Measurements from ENCODE around the gene GID4. TPM values are rescaled to one million over a fixed set of nuclear protein-coding genes. Genes with fewer than 3 reads are reported as not detected.

GID4 gene
- total RNA-seq, 5 donors from 2014 or later (not counting 1 experiment from before 2014, with no cell fraction given) = 7.9 to 12.3 (median 10.0) TPM

- H3K36me3 ChIP-seq (ENCODE audit: control insufficient read depth in 2 of 2, extremely low read depth in 1 of 2, insufficient read depth in 1 of 2, low read length in 1 of 2) = peaks cover 0 to 2% of the 10 kb centered on the region in 2 donors
- ChIA-PET POLR2A (interaction anchor here in 1 of 2 donors (0.6 kb wide), 1 partner anchor 148 kb away, joined by 3 read pairs; no protein-coding TSS in a partner anchor), CTCF (no interaction called here)
- no peaks in the 10 kb centered on the region for H3K27me3 ChIP-seq (replicated peaks in 1 of 2; ENCODE audit: control insufficient read depth in 2 of 2, extremely low read depth in 1 of 2, insufficient read depth in 2 of 2, low read length in 1 of 2)
- peaks cover 4% of the 10 kb centered on the region for H3K36me3 Mint-ChIP-seq
- peak overlapping the region; percentile 75 to 95 for H3K27ac Mint-ChIP-seq
- peak in 5 of 35 experiments; percentile 7 to 44 (median 22) for DNase-seq
- peak overlapping the region; percentile 67 to 91 for H3K4me3 ChIP-seq (ENCODE audit: control insufficient read depth in 1 of 2, extremely low read depth in 1 of 2, low read length in 1 of 2)
- no peaks in the 10 kb centered on the region for H3K27me3 Mint-ChIP-seq
- no peaks in the 10 kb centered on the region for H3K9me3 ChIP-seq
- peak; percentile 45 to 63 (median 52) for ATAC-seq (replicated peaks in 1 of 4)
- H3K9me3 Mint-ChIP-seq = no peaks in the 10 kb centered on the region
- no peak overlapping the region for H3K27ac ChIP-seq (ENCODE audit: low read length)
- peaks cover 45 to 59% (median 57%) of the 10 kb centered on the region in 3 donors for H3K4me1 Mint-ChIP-seq
- H3K4me3 Mint-ChIP-seq = peak overlapping the region; percentile 91 to 98 (median 92)
- 1% methylated on average over 56 of the region's 81 CpGs for WGBS (ENCODE audit: insufficient coverage)
- H3K4me1 ChIP-seq (ENCODE audit: control insufficient read depth in 1 of 2, extremely low read depth in 1 of 2, insufficient read depth in 2 of 2, low read length in 2 of 2) = peaks cover 13 to 36% of the 10 kb centered on the region in 2 experiments
These were observed 490 bp downstream of the GID4 start for GRCh38 chr17:18039535-18040260.

GRCh38 chr17:18040261-18040858 lies 1.2 kb downstream of the GID4 start:
- peaks cover 5% of the 10 kb centered on the region for H3K36me3 Mint-ChIP-seq
- peaks cover 0 to 2% of the 10 kb centered on the region in 2 donors for H3K36me3 ChIP-seq (ENCODE audit: control insufficient read depth in 2 of 2, extremely low read depth in 1 of 2, insufficient read depth in 1 of 2, low read length in 1 of 2)
- H3K27me3 Mint-ChIP-seq = no peaks in the 10 kb centered on the region
- DNase-seq (peak in 2 of 35 experiments; percentile 4 to 11), ATAC-seq (replicated peaks in 1 of 4) (no peak)
- H3K4me1 ChIP-seq (ENCODE audit: control insufficient read depth in 1 of 2, extremely low read depth in 1 of 2, insufficient read depth in 2 of 2, low read length in 2 of 2) = peaks cover 13 to 36% of the 10 kb centered on the region in 2 experiments
- H3K4me3 Mint-ChIP-seq = peak overlapping the region; percentile 88 to 91 (median 91)
- ChIA-PET CTCF (no interaction called here), POLR2A (interaction anchor here in 1 of 2 donors (0.6 kb wide), 2 partner anchors 71 to 149 kb away, joined by 3 to 4 read pairs; no protein-coding TSS in a partner anchor)
- no peaks in the 10 kb centered on the region for H3K27me3 ChIP-seq (replicated peaks in 1 of 2; ENCODE audit: control insufficient read depth in 2 of 2, extremely low read depth in 1 of 2, insufficient read depth in 2 of 2, low read length in 1 of 2)
- H3K9me3 ChIP-seq = no peaks in the 10 kb centered on the region
- no peak overlapping the region for H3K27ac ChIP-seq (ENCODE audit: low read length)
- H3K4me1 Mint-ChIP-seq = peaks cover 45 to 59% (median 57%) of the 10 kb centered on the region in 3 donors
- H3K27ac Mint-ChIP-seq = peak overlapping the region; percentile 75 to 81
- WGBS (ENCODE audit: insufficient coverage) = 68% methylated on average over 6 of the region's 6 CpGs
- peak overlapping the region; percentile 67 to 91 for H3K4me3 ChIP-seq (ENCODE audit: control insufficient read depth in 1 of 2, extremely low read depth in 1 of 2, low read length in 1 of 2)
- H3K9me3 Mint-ChIP-seq = no peaks in the 10 kb centered on the region

GRCh38 chr17:18041776-18042175 lies 2.6 kb downstream of the GID4 start:
- no CpG with 5 or more reads among the region's 1 CpG for WGBS (ENCODE audit: insufficient coverage)
- Mint-ChIP-seq H3K9me3 (no peaks in the 10 kb centered on the region), H3K27ac (no peak overlapping the region), H3K4me3 (peak overlapping the region; percentile 88 to 91 (median 91)), H3K36me3 (peaks cover 5% of the 10 kb centered on the region), H3K4me1 (peaks cover 45 to 55% (median 54%) of the 10 kb centered on the region in 3 donors), H3K27me3 (no peaks in the 10 kb centered on the region)
- CTCF ChIA-PET = no interaction called here
- POLR2A ChIA-PET = interaction anchor here in 1 of 2 donors (0.6 kb wide), 1 partner anchor 358 kb away, joined by 3 read pairs; no protein-coding TSS in a partner anchor
- Histone ChIP-seq H3K4me3 (ENCODE audit: control insufficient read depth in 1 of 2, extremely low read depth in 1 of 2, low read length in 1 of 2) (no peak overlapping the region), H3K27ac (ENCODE audit: low read length) (no peak overlapping the region), H3K4me1 (ENCODE audit: control insufficient read depth in 1 of 2, extremely low read depth in 1 of 2, insufficient read depth in 2 of 2, low read length in 2 of 2) (peaks cover 13 to 36% of the 10 kb centered on the region in 2 experiments), H3K27me3 (replicated peaks in 1 of 2; ENCODE audit: control insufficient read depth in 2 of 2, extremely low read depth in 1 of 2, insufficient read depth in 2 of 2, low read length in 1 of 2) (no peaks in the 10 kb centered on the region), H3K36me3 (ENCODE audit: control insufficient read depth in 2 of 2, extremely low read depth in 1 of 2, insufficient read depth in 1 of 2, low read length in 1 of 2) (peaks cover 0 to 9% of the 10 kb centered on the region in 2 donors), H3K9me3 (no peaks in the 10 kb centered on the region)
- no peak for DNase-seq
- ATAC-seq (replicated peaks in 1 of 4) = no peak

- no peaks in the 10 kb centered on the region for H3K9me3 ChIP-seq
- ChIA-PET CTCF (no interaction called here), POLR2A (no interaction called here)
- ATAC-seq (replicated peaks in 1 of 4) = no peak
- Mint-ChIP-seq H3K27me3 (no peaks in the 10 kb centered on the region), H3K27ac (no peak overlapping the region), H3K36me3 (peaks cover 12% of the 10 kb centered on the region), H3K4me1 (peaks cover 35 to 45% (median 44%) of the 10 kb centered on the region in 3 donors), H3K9me3 (no peaks in the 10 kb centered on the region), H3K4me3 (no peak overlapping the region)
- no peak overlapping the region for H3K4me3 ChIP-seq (ENCODE audit: control insufficient read depth in 1 of 2, extremely low read depth in 1 of 2, low read length in 1 of 2)
- DNase-seq = no peak
- H3K27ac ChIP-seq (ENCODE audit: low read length) = no peak overlapping the region
- WGBS (ENCODE audit: insufficient coverage) = 97% methylated on average over 4 of the region's 8 CpGs
- H3K27me3 ChIP-seq (replicated peaks in 1 of 2; ENCODE audit: control insufficient read depth in 2 of 2, extremely low read depth in 1 of 2, insufficient read depth in 2 of 2, low read length in 1 of 2) = no peaks in the 10 kb centered on the region
- H3K36me3 ChIP-seq (ENCODE audit: control insufficient read depth in 2 of 2, extremely low read depth in 1 of 2, insufficient read depth in 1 of 2, low read length in 1 of 2) = peaks cover 0 to 18% of the 10 kb centered on the region in 2 donors
- peaks cover 10 to 26% of the 10 kb centered on the region in 2 experiments for H3K4me1 ChIP-seq (ENCODE audit: control insufficient read depth in 1 of 2, extremely low read depth in 1 of 2, insufficient read depth in 2 of 2, low read length in 2 of 2)
These were observed 3.8 kb downstream of the GID4 start for GRCh38 chr17:18042983-18043382.

GRCh38 chr17:18043491-18043890 lies 4.3 kb downstream of the GID4 start:
- no peaks in the 10 kb centered on the region for H3K27me3 ChIP-seq (replicated peaks in 1 of 2; ENCODE audit: control insufficient read depth in 2 of 2, extremely low read depth in 1 of 2, insufficient read depth in 2 of 2, low read length in 1 of 2)
- peaks cover 6 to 21% of the 10 kb centered on the region in 2 experiments for H3K4me1 ChIP-seq (ENCODE audit: control insufficient read depth in 1 of 2, extremely low read depth in 1 of 2, insufficient read depth in 2 of 2, low read length in 2 of 2)
- Mint-ChIP-seq H3K4me3 (no peak overlapping the region), H3K36me3 (peaks cover 12% of the 10 kb centered on the region), H3K9me3 (no peaks in the 10 kb centered on the region), H3K27me3 (no peaks in the 10 kb centered on the region), H3K4me1 (peaks cover 31 to 40% (median 40%) of the 10 kb centered on the region in 3 donors), H3K27ac (no peak overlapping the region)
- H3K27ac ChIP-seq (ENCODE audit: low read length) = no peak overlapping the region
- H3K9me3 ChIP-seq = no peaks in the 10 kb centered on the region
- ATAC-seq (replicated peaks in 1 of 4) (no peak), DNase-seq (peak in 1 of 35 experiments; percentile 35)
- CTCF ChIA-PET = no interaction called here
- POLR2A ChIA-PET = no interaction called here
- H3K36me3 ChIP-seq (ENCODE audit: control insufficient read depth in 2 of 2, extremely low read depth in 1 of 2, insufficient read depth in 1 of 2, low read length in 1 of 2) = peaks cover 0 to 18% of the 10 kb centered on the region in 2 donors
- no peak overlapping the region for H3K4me3 ChIP-seq (ENCODE audit: control insufficient read depth in 1 of 2, extremely low read depth in 1 of 2, low read length in 1 of 2)
- 80% methylated on average over 1 of the region's 1 CpG for WGBS (ENCODE audit: insufficient coverage)

- H3K4me3 Mint-ChIP-seq = no peak overlapping the region
- H3K4me1 Mint-ChIP-seq = peaks cover 31 to 33% (median 33%) of the 10 kb centered on the region in 3 donors
- DNase-seq (no peak), ATAC-seq (replicated peaks in 1 of 4) (no peak)
- no peak overlapping the region for H3K27ac Mint-ChIP-seq
- Histone ChIP-seq H3K27ac (ENCODE audit: low read length) (no peak overlapping the region), H3K9me3 (no peaks in the 10 kb centered on the region), H3K4me3 (ENCODE audit: control insufficient read depth in 1 of 2, extremely low read depth in 1 of 2, low read length in 1 of 2) (no peak overlapping the region), H3K36me3 (ENCODE audit: control insufficient read depth in 2 of 2, extremely low read depth in 1 of 2, insufficient read depth in 1 of 2, low read length in 1 of 2) (peaks cover 0 to 18% of the 10 kb centered on the region in 2 donors), H3K27me3 (replicated peaks in 1 of 2; ENCODE audit: control insufficient read depth in 2 of 2, extremely low read depth in 1 of 2, insufficient read depth in 2 of 2, low read length in 1 of 2) (no peaks in the 10 kb centered on the region), H3K4me1 (ENCODE audit: control insufficient read depth in 1 of 2, extremely low read depth in 1 of 2, insufficient read depth in 2 of 2, low read length in 2 of 2) (peaks cover 6 to 19% of the 10 kb centered on the region in 2 experiments)
- WGBS (ENCODE audit: insufficient coverage) = 100% methylated on average over 1 of the region's 3 CpGs
- no peaks in the 10 kb centered on the region for H3K9me3 Mint-ChIP-seq
- H3K36me3 Mint-ChIP-seq = peaks cover 12% of the 10 kb centered on the region
- CTCF ChIA-PET = no interaction called here
- H3K27me3 Mint-ChIP-seq = no peaks in the 10 kb centered on the region
- POLR2A ChIA-PET = no interaction called here
These were observed 5.4 kb downstream of the GID4 start for GRCh38 chr17:18044609-18045008.

Data from T-cell (primary cell).